SK-N-SH (cell line): ENCODE results near the gene FGD1.

ENCODE experiments used
- CHD2 ChIP-seq: fragments of 150-350 bp; IDR thresholded peaks from 2 replicates; pipeline ENCODE4 v1.6.1; 2018; ENCODE audit warnings: low read length; ENCODE audit not compliant: partially characterized antibody
- CTCF ChIP-seq: fragments of 200-600 bp; sonication (generic); IDR thresholded peaks from 2 replicates; pipeline ENCODE4 v1.6.1; 2017; ENCODE audit warnings: antibody characterized with exemption, mild to moderate bottlenecking, moderate library complexity
- EP300 ChIP-seq, 2 experiments: IDR thresholded peaks; 2 replicates each; pipeline versions ENCODE4 v1.4.0 to v1.6.1; 2012; ENCODE audit warnings: borderline replicate concordance in 1 of 2, low read depth in 1 of 2, low read length in 1 of 2
- POLR2AphosphoS5 ChIP-seq: IDR thresholded peaks from 2 replicates; pipeline ENCODE4 v1.6.1; 2012; ENCODE audit warnings: low read depth, low read length
- RXRA ChIP-seq: IDR thresholded peaks from 2 replicates; pipeline ENCODE4 v1.4.0; 2012; ENCODE audit warnings: low read depth, mild to moderate bottlenecking, borderline replicate concordance
- SMC3 ChIP-seq: IDR thresholded peaks from 2 replicates; pipeline ENCODE4 v1.6.1; 2012; ENCODE audit warnings: low read depth, low read length, improper control_type of control experiment

GRCh38 chrX:54415534-54416350, 80.3 kb downstream of the FGD1 start:
- TF ChIP-seq CTCF (no peak), POLR2AphosphoS5 (no peak), EP300 (IDR thresholded peaks at IDR 0.05; ENCODE audit: borderline replicate concordance in 1 of 2, low read depth in 1 of 2, low read length in 1 of 2) (no peak), CHD2 (no peak), SMC3 (no peak), RXRA (no peak)
